SH-SY5Y (cell line): ENCODE data around the gene SLC25A21.

Experiments used
- GATA2 ChIP-seq: IDR thresholded peaks from 2 replicates; pipeline ENCODE4 v1.6.1; 2011; ENCODE audit warnings: mild to moderate bottlenecking, low read depth, low read length
- GATA3 ChIP-seq: IDR thresholded peaks from 2 replicates; pipeline ENCODE4 v1.6.1; 2011; ENCODE audit warnings: low read depth, mild to moderate bottlenecking, low read length, moderate library complexity

- no peak for TF ChIP-seq GATA3
- no peak for TF ChIP-seq GATA2
These were observed 338.1 kb downstream of the SLC25A21 start for GRCh38 chr14:36834293-36834692.
